MCF 10A (cell line): ENCODE data around the gene PDE8B. TPM values are rescaled to one million over a fixed set of nuclear protein-coding genes. Genes with fewer than 3 reads are reported as not detected.

ENCODE experiments used
- BruUV-seq: library from RNA; stranded (reverse); fragments of 400-500 nt; replicated peaks from 2 replicates; lab custom pipeline; 2021; lab: Mats Ljungman, UMichigan
- CTCF ChIA-PET: fragments of 300-600 bp; sonication (Branson Sonifier 250); formaldehyde crosslinking; extraction: SDS; loops from one replicate; lab custom pipeline; 2021; ENCODE audit warnings: antibody characterized with exemption, inconsistent platforms; lab: Yijun Ruan, JAX
- POLR2A ChIA-PET: fragments of 300-600, 350-650 bp; sonication (Branson Sonifier 250); formaldehyde crosslinking; extraction: SDS; loops from one replicate; lab custom pipeline; 2020; ENCODE audit warnings: antibody characterized with exemption, inconsistent platforms; lab: Yijun Ruan, JAX
- DNase-seq: peaks from one replicate; pipeline ENCODE4 v3.0.0-alpha.2; 2018; ENCODE audit not compliant: unreplicated experiment
- H3K27ac Mint-ChIP-seq: one replicate; pipeline ENCODE4 v1.8.0; 2022; ENCODE audit warnings: mild to moderate bottlenecking, low read depth, mixed read lengths; ENCODE audit not compliant: unreplicated experiment
- H3K27me3 Mint-ChIP-seq: one replicate; pipeline ENCODE4 v1.8.0; 2022; ENCODE audit warnings: mixed read lengths; ENCODE audit not compliant: insufficient read depth, unreplicated experiment
- H3K36me3 Mint-ChIP-seq: one replicate; pipeline ENCODE4 v1.8.0; 2022; ENCODE audit warnings: mild to moderate bottlenecking, moderate library complexity, mixed read lengths; ENCODE audit not compliant: insufficient read depth, unreplicated experiment
- H3K4me1 Mint-ChIP-seq: one replicate; pipeline ENCODE4 v1.8.0; 2022; ENCODE audit warnings: mixed read lengths; ENCODE audit not compliant: insufficient read depth, unreplicated experiment
- H3K4me3 Mint-ChIP-seq: one replicate; pipeline ENCODE4 v1.8.0; 2022; ENCODE audit warnings: mild to moderate bottlenecking, moderate library complexity, mixed read lengths; ENCODE audit not compliant: unreplicated experiment
- H3K9me3 Mint-ChIP-seq: one replicate; pipeline ENCODE4 v1.8.0; 2022; ENCODE audit warnings: mixed read lengths; ENCODE audit not compliant: unreplicated experiment
- intact Hi-C: fragments of 100-400 bp; cut with micrococcal nuclease; formaldehyde crosslinking; loops from 2 replicates; pipeline ENCODE4 v1.14.1; 2022
- total RNA-seq: library from RNA; stranded (reverse); gene quantifications from 2 replicates; pipeline ENCODE4 v1.2.3, GENCODE V29; 2022
- TF ChIP-seq, protein P1 (sequence below): fragments of 200-600 bp; IDR thresholded peaks from one replicate; pipeline ENCODE4 v1.8.0; 2022; ENCODE audit warnings: antibody characterized with exemption, mild to moderate bottlenecking; ENCODE audit not compliant: unreplicated experiment

Gene PDE8B
- total RNA-seq, 1 experiment from 2014 or later: not detected

DNA sequence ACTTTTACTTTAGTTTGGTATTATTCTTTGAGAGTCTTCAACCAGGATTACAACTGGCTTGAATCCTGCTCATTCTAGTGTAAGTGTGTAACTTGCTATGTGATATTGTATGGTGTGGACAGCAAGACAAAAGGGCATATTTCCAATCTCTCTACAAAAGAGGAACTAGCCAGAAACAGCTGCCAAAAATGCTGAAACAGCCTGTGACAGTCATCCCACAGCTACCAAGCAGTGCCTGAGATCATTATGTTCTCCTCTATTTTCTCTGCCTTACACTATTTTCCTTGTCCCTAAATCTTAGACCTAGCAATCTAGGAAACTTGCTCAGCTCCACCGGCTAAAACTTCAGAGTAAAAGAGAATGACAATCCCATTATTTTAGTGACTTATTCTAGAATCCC, 238.8 kb downstream of the PDE8B start:
- Mint-ChIP-seq H3K9me3 (peaks cover 5% of the 10 kb centered on the region), H3K36me3 (peaks cover 81% of the 10 kb centered on the region), H3K4me1 (no peaks in the 10 kb centered on the region), H3K27ac (no peak overlapping the region), H3K4me3 (no peak overlapping the region), H3K27me3 (no peaks in the 10 kb centered on the region)
- intact Hi-C loops: no loop called here
- BruUV-seq: no TSS peak
- TF ChIP-seq, protein P1, sequence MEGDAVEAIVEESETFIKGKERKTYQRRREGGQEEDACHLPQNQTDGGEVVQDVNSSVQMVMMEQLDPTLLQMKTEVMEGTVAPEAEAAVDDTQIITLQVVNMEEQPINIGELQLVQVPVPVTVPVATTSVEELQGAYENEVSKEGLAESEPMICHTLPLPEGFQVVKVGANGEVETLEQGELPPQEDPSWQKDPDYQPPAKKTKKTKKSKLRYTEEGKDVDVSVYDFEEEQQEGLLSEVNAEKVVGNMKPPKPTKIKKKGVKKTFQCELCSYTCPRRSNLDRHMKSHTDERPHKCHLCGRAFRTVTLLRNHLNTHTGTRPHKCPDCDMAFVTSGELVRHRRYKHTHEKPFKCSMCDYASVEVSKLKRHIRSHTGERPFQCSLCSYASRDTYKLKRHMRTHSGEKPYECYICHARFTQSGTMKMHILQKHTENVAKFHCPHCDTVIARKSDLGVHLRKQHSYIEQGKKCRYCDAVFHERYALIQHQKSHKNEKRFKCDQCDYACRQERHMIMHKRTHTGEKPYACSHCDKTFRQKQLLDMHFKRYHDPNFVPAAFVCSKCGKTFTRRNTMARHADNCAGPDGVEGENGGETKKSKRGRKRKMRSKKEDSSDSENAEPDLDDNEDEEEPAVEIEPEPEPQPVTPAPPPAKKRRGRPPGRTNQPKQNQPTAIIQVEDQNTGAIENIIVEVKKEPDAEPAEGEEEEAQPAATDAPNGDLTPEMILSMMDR: no peak
- CTCF ChIA-PET: interaction anchor here (0.6 to 2.3 kb wide), 2 partner anchors 43 to 306 kb away, joined by 3 to 7 read pairs; partner anchors contain the start of gene WDR41
- POLR2A ChIA-PET: interaction anchor here (1.2 to 1.5 kb wide), 2 partner anchors 37 to 42 kb away, joined by 3 to 4 read pairs; partner anchors contain the start of gene WDR41
- DNase-seq: no peak

GRCh38 chr5:77449981-77450380, 239.5 kb downstream of the PDE8B start:
- peak overlapping the region; percentile 5 for H3K27ac Mint-ChIP-seq
- H3K4me3 Mint-ChIP-seq: no peak overlapping the region
- no peaks in the 10 kb centered on the region for H3K27me3 Mint-ChIP-seq
- intact Hi-C loops: no loop called here
- ChIA-PET POLR2A (interaction anchor here (1.2 to 1.5 kb wide), 2 partner anchors 36 to 42 kb away, joined by 3 to 4 read pairs; partner anchors contain the start of gene WDR41), CTCF (interaction anchor here (0.6 to 2.3 kb wide), 2 partner anchors 42 to 307 kb away, joined by 3 to 7 read pairs; partner anchors contain the start of gene WDR41)
- BruUV-seq: no TSS peak
- H3K9me3 Mint-ChIP-seq: peaks cover 5% of the 10 kb centered on the region
- H3K36me3 Mint-ChIP-seq: peaks cover 84% of the 10 kb centered on the region
- TF ChIP-seq, protein P1: no peak
- peak; percentile 3 for DNase-seq
- no peaks in the 10 kb centered on the region for H3K4me1 Mint-ChIP-seq

DNA sequence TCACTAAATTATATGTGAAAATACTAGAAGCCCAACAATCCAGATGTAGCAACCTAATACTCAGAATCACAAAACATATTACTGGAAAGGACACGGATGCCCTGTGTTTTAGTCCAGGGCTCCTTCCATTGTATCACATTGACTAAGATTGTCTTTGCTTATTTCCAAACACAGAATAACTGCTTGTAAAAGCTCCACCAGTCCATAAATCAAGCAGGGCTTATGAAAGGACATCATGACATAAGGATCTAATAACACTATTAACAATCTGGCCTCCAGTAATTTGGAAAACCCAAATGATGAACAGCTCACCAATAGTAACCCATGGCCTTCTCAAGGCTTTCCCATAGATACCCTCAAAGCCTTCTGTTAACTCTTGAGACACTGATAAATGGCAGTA, 241.9 kb downstream of the PDE8B start:
- peaks cover 3% of the 10 kb centered on the region for H3K9me3 Mint-ChIP-seq
- no TSS peak for BruUV-seq
- CTCF ChIA-PET: interaction anchor here (0.6 to 1.7 kb wide), 5 partner anchors 15 to 1844 kb away, joined by 3 to 6 read pairs (median 4); no protein-coding TSS in a partner anchor
- H3K4me3 Mint-ChIP-seq: no peak overlapping the region
- TF ChIP-seq, protein P1: no peak
- no peak for DNase-seq
- H3K27me3 Mint-ChIP-seq: no peaks in the 10 kb centered on the region
- peaks cover 71% of the 10 kb centered on the region for H3K36me3 Mint-ChIP-seq
- intact Hi-C loops: no loop called here
- H3K27ac Mint-ChIP-seq: no peak overlapping the region
- POLR2A ChIA-PET: interaction anchor here (1.2 kb wide), 1 partner anchor 232 kb away, joined by 3 read pairs; no protein-coding TSS in a partner anchor
- no peaks in the 10 kb centered on the region for H3K4me1 Mint-ChIP-seq

DNA sequence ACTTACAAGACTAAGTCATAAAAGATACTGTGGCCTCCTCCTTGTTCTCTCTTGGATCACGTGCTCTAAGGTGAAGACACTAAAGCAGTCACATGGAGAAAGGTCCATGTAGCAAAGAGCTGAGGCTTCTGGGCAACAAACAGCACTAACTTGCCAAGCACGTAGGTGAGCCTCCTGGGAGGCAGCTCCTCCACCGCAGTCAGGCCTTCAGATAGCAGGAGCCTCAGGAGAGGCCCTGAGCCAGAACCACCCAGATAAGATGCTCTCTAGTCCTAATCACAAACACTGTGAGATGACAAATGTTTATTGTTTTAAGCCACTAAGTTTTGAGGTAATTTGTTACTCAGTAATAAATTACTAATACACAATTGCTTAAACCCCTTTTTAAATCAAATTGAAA, 243.6 kb downstream of the PDE8B start:
- H3K27ac Mint-ChIP-seq: no peak overlapping the region
- no peak for DNase-seq

More for the DNA sequence above, 243.6 kb downstream of the PDE8B start:
- H3K9me3 Mint-ChIP-seq: no peaks in the 10 kb centered on the region
- ChIA-PET CTCF (no interaction called here), POLR2A (interaction anchor here (1.1 to 1.5 kb wide), 2 partner anchors 11 to 38 kb away, joined by 3 to 5 read pairs; partner anchors contain the start of gene WDR41)
- H3K4me1 Mint-ChIP-seq: no peaks in the 10 kb centered on the region
- H3K36me3 Mint-ChIP-seq: peaks cover 62% of the 10 kb centered on the region
- TF ChIP-seq, protein P1: no peak
- no TSS peak for BruUV-seq
- intact Hi-C loops: no loop called here
- H3K4me3 Mint-ChIP-seq: no peak overlapping the region
- no peaks in the 10 kb centered on the region for H3K27me3 Mint-ChIP-seq
